Activated effector memory CD4-positive, alpha-beta T cell treated with anti-CD3 and anti-CD28 coated beads, Interleukin-2, amount 50 U/mL, for 16 hours (primary cell): ENCODE measurements around the gene FOXF2.

ENCODE experiments used
- DNase-seq: peaks from one replicate; pipeline ENCODE4 v3.0.0-alpha.2; 2020

Gene FOXF2

GRCh38 chr6:1392813-1393640 lies 3.7 kb downstream of the FOXF2 start:
- no peak for DNase-seq

GRCh38 chr6:1393641-1394283 lies 4.4 kb downstream of the FOXF2 start:
- DNase-seq, result no peak

GRCh38 chr6:1394514-1395463 lies 5.4 kb downstream of the FOXF2 start:
- DNase-seq, result no peak

- DNase-seq, result no peak
Observed at GRCh38 chr6:1395506-1395905, 6.1 kb downstream of the FOXF2 start.

- DNase-seq, result no peak
Observed at GRCh38 chr6:1395941-1396908, 6.8 kb downstream of the FOXF2 start.

GRCh38 chr6:1396952-1397868 lies 7.8 kb downstream of the FOXF2 start:
- DNase-seq, result peak; percentile 89

- no peak for DNase-seq
Observed at GRCh38 chr6:1399085-1399780, 9.9 kb downstream of the FOXF2 start.

GRCh38 chr6:1400126-1400850 lies 10.9 kb downstream of the FOXF2 start:
- no peak for DNase-seq

GRCh38 chr6:1402369-1402768 lies 13.0 kb downstream of the FOXF2 start:
- DNase-seq, result no peak

- no peak for DNase-seq
Observed at GRCh38 chr6:1402868-1403267, 13.5 kb downstream of the FOXF2 start.

- no peak for DNase-seq
Observed at GRCh38 chr6:1403851-1404712, 14.7 kb downstream of the FOXF2 start.

- no peak for DNase-seq
Observed at GRCh38 chr6:1404713-1405098, 15.3 kb downstream of the FOXF2 start.

- DNase-seq, result no peak
Observed at GRCh38 chr6:1405221-1405620, 15.8 kb downstream of the FOXF2 start.

- no peak for DNase-seq
Observed at GRCh38 chr6:1406306-1407072, 17.1 kb downstream of the FOXF2 start.

GRCh38 chr6:1407499-1407990 lies 18.2 kb downstream of the FOXF2 start:
- DNase-seq, result no peak

GRCh38 chr6:1409774-1410465 lies 20.5 kb downstream of the FOXF2 start:
- DNase-seq, result no peak

GRCh38 chr6:1412901-1413300 lies 23.5 kb downstream of the FOXF2 start:
- no peak for DNase-seq
